Left kidney (tissue), 2 donors: ENCODE data around the gene PTRH1. TPM values are rescaled to one million over a fixed set of nuclear protein-coding genes. Genes with fewer than 3 reads are reported as not detected.

Source experiments
- DNase-seq: peaks from one replicate; pipeline ENCODE4 v3.0.0-alpha.2; 2013
- polyA plus RNA-seq: library from polyadenylated mRNA; unstranded; fragments of 120-200 nt; gene quantifications from one replicate; pipeline ENCODE4 v1.2.1, GENCODE V29; 2013; ENCODE audit not compliant: insufficient read length

The PTRH1 gene
- polyA plus RNA-seq, 1 donor: 8.0 TPM

DNA sequence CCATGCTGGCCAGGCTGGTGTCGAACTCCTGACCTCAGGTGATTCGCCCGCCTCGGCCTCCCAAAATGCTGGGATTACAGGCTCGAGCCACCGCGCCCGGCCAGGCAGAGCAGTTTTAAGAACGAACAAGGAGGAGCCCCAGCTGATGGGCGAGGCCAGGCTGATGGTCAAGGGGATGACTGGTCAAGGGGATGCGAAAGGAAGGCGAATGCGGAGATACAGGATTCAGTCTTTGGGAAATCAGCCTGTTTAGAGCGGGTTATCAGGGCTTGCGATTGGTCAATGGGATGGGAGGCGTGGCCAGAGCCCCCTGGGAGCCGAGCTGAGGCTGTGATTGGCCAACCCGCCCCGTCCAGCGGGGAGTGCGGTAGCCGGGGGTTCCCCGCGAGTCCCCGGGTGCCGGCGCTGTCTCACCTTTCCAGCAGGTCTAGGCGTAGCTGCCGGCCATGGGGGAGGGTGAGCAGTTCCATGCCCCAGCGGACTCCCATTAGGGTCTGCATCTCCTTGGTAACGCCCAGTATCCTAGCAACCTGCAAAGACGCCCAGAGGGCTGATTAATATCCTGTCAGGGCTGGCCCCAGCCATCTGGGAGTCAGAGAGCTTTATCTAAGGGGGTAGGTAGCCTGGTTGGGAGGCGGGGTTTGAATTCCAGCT, 27.1 kb upstream of the PTRH1 start:
- peak; percentile 85 for DNase-seq

DNA sequence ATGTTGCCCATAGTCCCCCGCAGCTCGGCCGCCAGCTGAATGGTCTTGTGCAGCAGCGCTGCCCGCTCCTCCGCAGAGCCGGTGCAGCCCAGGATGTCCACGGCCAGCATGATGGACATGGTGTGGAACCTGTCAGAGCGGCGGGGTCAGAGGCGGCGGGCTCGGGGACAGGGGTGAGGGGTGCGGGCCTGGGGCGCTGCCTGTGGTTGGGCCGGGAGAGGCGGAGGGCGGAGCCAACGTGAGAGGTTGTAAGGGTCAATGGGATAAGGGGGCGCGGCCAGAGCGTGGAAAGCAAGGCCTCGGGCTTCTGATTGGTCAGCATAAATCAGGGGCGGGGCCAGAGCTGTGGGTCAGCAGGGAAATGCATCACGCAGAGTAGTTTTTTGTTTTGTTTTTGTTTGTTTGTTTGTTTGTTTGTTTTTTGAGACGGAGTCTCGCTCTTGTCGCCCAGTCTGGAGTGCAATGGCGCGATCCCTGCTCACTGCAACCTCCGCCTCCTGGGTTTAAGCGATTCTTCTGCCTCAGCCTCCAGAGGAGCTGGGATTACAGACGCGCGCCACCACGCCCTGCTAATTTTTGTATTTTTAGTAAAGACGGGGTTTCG, 26.5 kb upstream of the PTRH1 start:
- peak; percentile 75 for DNase-seq

DNA sequence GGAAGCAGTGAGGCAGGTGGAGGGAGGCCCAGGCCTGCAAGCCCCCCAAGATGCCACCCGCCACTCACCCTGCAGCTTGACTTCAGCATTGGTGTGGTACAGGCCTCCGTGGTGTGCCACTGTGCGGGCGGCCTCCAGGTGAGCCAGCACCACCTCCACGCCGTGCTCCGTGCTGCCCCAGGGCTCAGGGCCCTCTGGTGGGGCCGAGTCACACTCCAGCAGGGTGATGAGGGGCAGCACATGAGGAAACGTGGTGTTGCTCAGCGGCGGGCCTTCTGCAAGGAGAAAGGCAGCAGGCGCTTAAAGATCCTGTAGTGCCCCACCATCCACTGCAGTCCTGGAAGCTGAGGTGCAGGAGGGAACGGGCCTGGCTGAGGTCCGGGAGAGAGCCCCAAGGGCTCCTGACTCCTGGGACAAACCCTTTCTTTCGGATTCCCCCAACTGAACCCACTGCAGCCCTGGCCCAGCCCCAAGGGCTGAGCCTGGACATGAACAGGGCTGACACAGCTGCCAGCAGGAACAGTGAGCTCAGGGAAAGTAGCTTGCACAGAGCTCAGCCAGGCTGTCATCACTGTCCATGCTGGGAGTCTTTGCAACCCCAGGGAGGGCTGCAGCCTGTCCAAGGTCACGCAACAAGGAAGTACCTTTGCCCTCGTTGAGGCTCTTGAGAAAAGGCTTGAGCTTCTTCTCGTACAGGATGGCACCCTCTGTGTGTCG, 24.3 kb upstream of the PTRH1 start:
- no peak for DNase-seq

- DNase-seq: no peak
These were observed 23.2 kb upstream of the PTRH1 start for GRCh38 chr9:127738666-127739065.

GRCh38 chr9:127735530-127736185, 20.2 kb upstream of the PTRH1 start:
- DNase-seq: no peak

DNA sequence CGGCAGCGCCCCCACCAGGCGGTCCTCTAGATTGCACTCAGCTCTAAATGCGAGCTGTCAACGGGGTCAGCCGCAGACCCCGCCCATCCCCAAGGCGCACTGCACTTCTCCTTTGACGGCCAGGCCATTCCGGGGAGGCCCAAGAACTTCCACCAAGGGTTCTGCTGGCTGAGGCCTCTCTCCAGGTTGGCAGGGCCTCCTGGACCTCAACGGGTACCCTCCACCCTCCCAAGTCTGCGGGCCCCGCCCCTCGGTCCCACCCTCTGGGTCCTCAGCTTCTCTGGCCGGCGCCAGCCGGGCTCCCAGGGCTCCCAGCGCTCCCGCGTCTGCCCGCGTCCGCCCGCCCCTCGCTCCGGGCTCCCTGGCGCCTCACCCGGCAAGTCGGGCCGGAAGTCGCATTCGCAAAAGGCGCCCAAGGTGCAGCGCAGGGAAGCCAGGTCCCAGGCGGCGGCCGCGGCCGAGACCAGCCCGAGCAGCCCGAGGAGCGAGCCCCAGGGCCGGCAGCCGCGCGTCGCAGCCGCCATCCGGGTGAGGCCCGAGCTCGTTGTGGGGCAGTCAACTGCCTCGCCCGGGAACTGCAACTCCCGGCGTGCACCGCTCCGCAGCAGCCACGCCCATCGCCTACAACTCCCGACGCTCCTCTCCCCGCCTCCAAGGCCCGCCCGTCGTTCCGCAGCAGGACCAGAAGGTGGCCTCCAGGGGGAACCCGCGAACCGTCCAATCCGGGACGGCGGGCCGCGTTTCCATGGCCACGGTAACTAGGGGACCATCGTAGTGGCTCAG, 19.5 kb upstream of the PTRH1 start, which contains the start of gene TOR2A:
Gene TOR2A, minus strand, starts transcription at position 548 of the 783 bp plus-strand sequence. Its CDS starts 24 bp downstream, at position 524.
- peak; percentile 98 for DNase-seq

DNA sequence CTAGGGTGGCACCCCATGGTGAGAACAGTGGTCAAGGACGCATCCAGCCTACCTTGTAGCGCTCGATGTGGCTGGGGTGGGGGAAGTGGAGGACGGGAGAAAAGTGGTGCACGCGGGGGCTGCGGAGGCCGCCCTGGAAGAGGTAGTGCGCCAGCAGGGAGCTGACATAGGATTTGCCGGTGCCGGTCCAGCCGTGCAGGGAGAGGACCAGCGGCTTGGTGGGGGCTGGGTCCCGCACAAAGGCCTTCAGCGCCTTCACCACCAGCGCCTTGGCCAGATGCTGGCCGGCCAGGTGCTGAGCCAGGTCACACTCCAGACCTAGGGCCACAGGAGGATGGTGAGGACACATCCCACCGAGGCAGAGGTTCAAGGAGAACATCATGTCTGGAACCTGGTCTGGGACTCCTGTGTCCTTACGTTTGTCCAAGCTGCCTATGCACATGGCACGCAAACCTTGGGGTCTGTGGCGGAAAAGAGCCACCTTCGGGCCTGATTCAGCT, 18.8 kb upstream of the PTRH1 start:
- DNase-seq: no peak

DNA sequence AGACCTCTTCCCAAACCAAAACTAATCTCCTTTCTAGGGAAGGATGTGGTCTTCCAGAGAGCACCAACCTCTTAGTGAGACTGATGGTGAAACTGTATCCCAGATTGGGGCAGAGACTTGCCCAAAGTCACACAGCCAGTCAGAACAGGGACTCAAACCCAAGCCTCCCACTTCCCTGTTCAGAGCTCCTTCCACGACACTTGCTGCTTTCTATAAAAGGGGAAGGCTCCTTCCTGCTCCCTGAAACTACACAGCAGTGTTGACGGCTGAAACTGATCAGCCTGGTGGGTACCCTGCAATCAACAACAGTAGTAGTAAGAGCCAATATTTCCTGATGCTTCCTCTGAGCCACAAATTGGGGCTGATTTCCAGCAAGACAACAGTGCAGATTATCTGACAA, 18.2 kb upstream of the PTRH1 start:
- no peak for DNase-seq

- no peak for DNase-seq
These were observed 17.0 kb upstream of the PTRH1 start for GRCh38 chr9:127732444-127732843.

- no peak for DNase-seq
These were observed 16.5 kb upstream of the PTRH1 start for GRCh38 chr9:127731938-127732337.

DNA sequence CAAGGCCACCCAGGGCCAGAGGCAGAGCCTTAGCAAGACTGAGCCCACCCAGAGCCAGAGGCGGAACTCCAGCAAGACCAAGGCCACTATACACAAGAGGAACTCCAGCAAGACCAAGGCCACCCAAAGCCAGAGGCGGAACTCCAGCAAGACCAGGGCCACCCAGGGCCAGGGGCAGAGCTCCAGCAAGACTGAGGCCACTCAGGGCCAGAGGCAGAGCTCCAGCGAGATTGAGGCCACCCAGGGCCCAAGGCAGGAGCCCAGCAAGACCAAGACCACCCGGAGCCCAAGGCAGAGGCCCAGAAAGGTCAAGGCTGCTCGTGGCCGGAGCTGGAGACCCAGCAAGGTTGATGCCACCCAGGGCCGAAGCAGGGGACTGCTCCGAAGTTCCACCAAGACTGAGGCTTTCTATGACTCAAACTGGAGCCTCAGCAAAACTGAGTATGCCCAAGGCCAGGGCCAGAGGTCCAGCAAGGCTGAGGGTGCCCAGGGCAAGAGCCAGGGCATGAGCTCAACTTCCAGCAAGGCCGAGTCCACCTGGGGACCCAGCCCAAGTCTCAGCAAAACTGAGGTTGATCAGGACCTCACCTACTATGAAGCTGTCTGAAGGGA, 15.4 kb upstream of the PTRH1 start:
- no peak for DNase-seq

DNA sequence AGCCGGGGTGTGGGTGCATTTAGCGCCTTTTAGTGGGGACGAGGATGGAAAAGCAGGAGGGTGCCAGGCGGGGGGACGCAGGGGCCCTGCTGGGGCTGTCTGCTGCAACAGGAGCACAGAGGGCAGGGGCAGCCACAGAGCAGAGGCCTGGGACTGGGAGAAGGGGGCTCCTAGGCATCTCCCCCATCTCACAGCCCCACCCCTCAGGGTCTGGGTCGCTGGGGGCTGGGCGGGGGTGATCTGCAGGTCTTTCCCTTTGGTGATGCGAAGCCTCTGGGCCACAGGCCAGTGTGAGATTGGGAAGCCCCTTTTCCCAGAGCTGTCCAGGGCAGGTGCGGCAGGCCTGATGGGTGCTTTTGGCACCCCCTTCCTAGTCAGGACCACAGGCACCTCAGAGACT, 14.8 kb upstream of the PTRH1 start:
- no peak for DNase-seq

- no peak for DNase-seq
These were observed 14.2 kb upstream of the PTRH1 start for GRCh38 chr9:127729522-127730256.

DNA sequence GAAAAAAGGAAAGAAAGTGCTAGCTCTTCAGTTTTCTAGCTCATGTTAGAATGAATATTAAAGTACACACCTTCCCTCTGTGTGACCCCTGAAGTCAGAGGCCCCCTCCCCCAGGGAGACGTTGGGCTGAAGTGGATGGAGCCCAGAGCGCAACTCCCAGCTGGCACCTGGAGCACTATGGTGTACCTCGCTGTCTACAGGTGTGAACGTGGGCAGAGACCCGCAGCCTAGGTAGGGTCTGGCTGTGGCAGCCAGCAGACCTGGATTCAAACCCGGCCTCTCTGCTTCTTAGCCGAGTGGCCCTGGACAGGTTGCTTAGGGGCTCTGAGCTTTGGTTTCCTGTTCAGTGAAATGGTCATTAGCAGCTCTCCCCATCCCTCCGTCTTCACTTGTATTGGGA, 13.3 kb upstream of the PTRH1 start:
- DNase-seq: no peak

DNA sequence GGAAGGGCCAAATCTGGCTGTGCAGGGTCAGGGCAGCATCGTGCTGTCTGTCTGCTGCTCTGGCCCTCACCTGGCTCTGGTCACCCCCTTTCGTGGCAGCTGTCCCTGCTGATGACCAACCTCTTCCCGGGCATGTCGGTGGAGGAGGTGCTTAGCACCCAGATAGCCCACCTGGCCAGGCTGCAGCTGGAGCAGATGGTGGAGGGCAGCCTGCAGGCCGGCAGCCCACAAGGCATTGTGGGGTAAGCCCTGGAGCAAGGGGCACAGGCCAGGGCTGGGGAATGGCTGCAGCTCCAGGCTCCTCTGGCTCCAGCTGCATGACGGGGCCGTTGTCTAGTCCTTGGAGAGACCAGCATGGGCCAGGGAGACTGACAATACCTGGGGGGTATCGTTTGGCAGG, 11.4 kb upstream of the PTRH1 start:
- DNase-seq: no peak

GRCh38 chr9:127724012-127724411, 8.5 kb upstream of the PTRH1 start:
- DNase-seq: no peak

DNA sequence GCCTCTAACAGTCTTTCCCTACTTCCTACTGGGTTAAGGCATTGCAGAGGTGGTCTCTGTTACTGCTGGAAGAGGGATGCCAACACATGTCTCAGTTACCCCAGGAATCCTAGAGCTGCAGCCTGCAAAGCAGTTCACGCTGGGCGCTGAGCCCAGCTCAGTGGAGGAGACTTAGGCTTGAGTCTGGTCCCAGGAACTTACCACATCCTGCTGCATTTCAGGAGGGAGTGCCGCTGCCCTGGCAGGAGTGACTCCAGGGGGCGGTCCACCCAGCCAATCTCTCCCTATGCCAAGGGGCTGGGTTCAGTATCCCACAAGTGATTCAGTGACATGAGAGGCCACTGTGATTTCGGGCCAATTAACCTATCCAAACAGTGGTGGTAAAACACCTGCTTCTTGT, 8.0 kb upstream of the PTRH1 start:
- DNase-seq: no peak

- no peak for DNase-seq
These were observed 7.5 kb upstream of the PTRH1 start for GRCh38 chr9:127723013-127723412.

DNA sequence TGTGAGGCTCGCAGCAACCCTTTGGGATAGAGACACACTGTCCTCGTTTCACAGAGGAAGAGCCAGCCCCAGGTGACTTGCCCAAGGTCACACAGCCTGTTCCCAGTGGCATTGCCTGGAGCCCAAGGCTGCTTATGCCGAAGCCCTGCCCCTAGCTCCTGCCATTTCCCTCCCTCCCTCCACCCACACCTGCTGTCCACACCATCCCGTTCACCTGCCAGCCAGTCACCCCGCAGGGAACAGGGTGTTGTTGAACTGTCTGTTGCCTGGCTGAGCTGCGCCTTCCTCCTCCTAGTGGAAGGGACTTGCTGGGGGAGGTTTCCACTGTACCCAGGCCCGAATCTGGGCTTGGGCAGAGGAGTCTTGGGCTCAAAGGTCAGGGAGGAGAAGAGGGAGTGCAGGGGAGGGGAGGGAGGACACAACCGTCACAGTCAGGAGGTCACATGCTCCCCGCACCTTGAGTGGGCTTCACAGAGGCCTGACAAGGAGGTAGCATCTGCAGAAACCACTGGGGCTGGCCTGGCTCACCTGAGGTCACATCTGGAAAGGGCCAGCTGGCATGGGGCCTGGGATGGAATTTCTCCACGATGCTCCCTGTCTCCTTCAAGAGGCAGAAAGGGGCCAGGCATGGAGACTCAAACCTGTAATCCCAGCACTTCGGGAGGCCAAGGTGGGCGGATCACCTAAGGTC, 6.7 kb upstream of the PTRH1 start:
- DNase-seq: no peak

DNA sequence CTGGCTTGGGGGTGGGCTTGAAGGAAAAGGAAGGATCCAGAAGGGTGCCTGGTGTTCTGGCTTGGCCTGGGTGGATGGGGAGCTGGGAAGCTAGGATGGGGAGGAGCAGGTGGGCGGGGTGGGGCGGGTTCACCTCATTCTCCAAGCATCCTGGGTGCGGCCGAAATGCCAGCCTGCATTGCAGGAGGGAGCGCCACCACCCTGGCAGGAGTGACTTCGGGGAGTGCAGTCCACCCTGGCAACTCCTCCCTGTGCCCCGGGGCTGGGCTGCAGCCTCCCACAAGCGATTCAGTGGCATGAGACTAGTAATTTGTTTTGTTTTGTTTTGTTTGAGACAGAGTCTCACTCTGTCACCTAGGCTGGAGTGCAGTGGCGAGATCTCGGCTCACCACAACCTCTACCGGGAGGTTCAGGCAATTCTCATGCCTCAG, 5.9 kb upstream of the PTRH1 start:
- DNase-seq: no peak
